CD4-positive, CD25-positive, alpha-beta regulatory T cell (primary cell): Measurements from ENCODE around the gene SV2C. TPM values are rescaled to one million over a fixed set of nuclear protein-coding genes. Genes with fewer than 3 reads are reported as not detected.
A peak's percentile ranks its signal among the peaks of the same experiment; 100 is the strongest.
"Not testable (repeated sequence)": the region's sequence is repeated elsewhere in the genome, so short reads cannot be mapped to it uniquely, and the experiment has no call there.

ENCODE experiments used
- ATAC-seq, 2 donors: fragments of 150-1000 bp; cut with Tn5 transposase; one replicate each; pipeline ENCODE4 v1.10.0; 2021; ENCODE audit warnings: low read depth in 2 of 2, moderate number of reproducible peaks in 2 of 2, moderate library complexity in 1 of 2
- DNase-seq, 3 donors: peaks; one replicate each; pipeline versions ENCODE4 v3.0.0 to v3.0.0-alpha.2; 2012 to 2022; ENCODE audit warnings: mixed read lengths in 1 of 3
- H3K27ac ChIP-seq: one replicate; pipeline ENCODE4 v1.7.0; 2013; ENCODE audit warnings: mild to moderate bottlenecking, low read length; ENCODE audit not compliant: insufficient read depth, poor library complexity, severe bottlenecking
- H3K27me3 ChIP-seq: one replicate; pipeline ENCODE4 v1.7.0; 2013; ENCODE audit warnings: low read length; ENCODE audit not compliant: control insufficient read depth, insufficient read depth
- H3K36me3 ChIP-seq: one replicate; pipeline ENCODE4 v1.7.0; 2013; ENCODE audit warnings: mild to moderate bottlenecking, low read length, moderate library complexity; ENCODE audit not compliant: control insufficient read depth, insufficient read depth
- H3K4me1 ChIP-seq: 2 replicates; pipeline ENCODE4 v1.7.0; 2013; ENCODE audit warnings: mild to moderate bottlenecking, low read length; ENCODE audit not compliant: insufficient read depth, control insufficient read depth, poor library complexity, severe bottlenecking
- H3K4me3 ChIP-seq: one replicate; pipeline ENCODE4 v1.7.0; 2013; ENCODE audit warnings: low read depth, mild to moderate bottlenecking, low read length, moderate library complexity
- H3K9me3 ChIP-seq, 2 experiments: 1 replicate in 1 of 2; 2 replicates in 1 of 2; pipeline ENCODE4 v1.7.0; 2013; ENCODE audit warnings: low read length in 2 of 2, mild to moderate bottlenecking in 1 of 2, moderate library complexity in 1 of 2; ENCODE audit not compliant: control insufficient read depth in 2 of 2
- H3K27ac Mint-ChIP-seq, 3 donors: one replicate each; pipeline ENCODE4 v1.8.0; 2020 to 2022; ENCODE audit warnings: mild to moderate bottlenecking in 3 of 3, mixed read lengths in 3 of 3, moderate library complexity in 2 of 3
- H3K27me3 Mint-ChIP-seq: one replicate; pipeline ENCODE4 v1.8.0; 2022; ENCODE audit warnings: mild to moderate bottlenecking, mixed read lengths
- H3K36me3 Mint-ChIP-seq: one replicate; pipeline ENCODE4 v1.8.0; 2020; ENCODE audit warnings: mixed read lengths
- H3K4me1 Mint-ChIP-seq, 4 donors: one replicate each; pipeline ENCODE4 v1.8.0; 2020 to 2022; ENCODE audit warnings: mixed read lengths in 4 of 4, mild to moderate bottlenecking in 1 of 4
- H3K4me3 Mint-ChIP-seq, 4 donors: one replicate each; pipeline ENCODE4 v1.8.0; 2020 to 2022; ENCODE audit warnings: mild to moderate bottlenecking in 4 of 4, mixed read lengths in 4 of 4, moderate library complexity in 3 of 4
- H3K9me3 Mint-ChIP-seq, 7 donors: one replicate each; pipeline ENCODE4 v1.8.0; 2020 to 2022; ENCODE audit warnings: mixed read lengths in 7 of 7, mild to moderate bottlenecking in 3 of 7, moderate library complexity in 2 of 7
- polyA plus RNA-seq, 4 donors: library from polyadenylated mRNA; unstranded; fragments of 300-500 nt; fragmentation: Illumina TruSeq; gene quantifications; one replicate each; pipeline ENCODE4 v1.2.3, GENCODE V29; 2021
- total RNA-seq: library from RNA; stranded (reverse); gene quantifications from one replicate; pipeline ENCODE4 v1.2.3, GENCODE V29; 2022

SV2C gene, protein sequence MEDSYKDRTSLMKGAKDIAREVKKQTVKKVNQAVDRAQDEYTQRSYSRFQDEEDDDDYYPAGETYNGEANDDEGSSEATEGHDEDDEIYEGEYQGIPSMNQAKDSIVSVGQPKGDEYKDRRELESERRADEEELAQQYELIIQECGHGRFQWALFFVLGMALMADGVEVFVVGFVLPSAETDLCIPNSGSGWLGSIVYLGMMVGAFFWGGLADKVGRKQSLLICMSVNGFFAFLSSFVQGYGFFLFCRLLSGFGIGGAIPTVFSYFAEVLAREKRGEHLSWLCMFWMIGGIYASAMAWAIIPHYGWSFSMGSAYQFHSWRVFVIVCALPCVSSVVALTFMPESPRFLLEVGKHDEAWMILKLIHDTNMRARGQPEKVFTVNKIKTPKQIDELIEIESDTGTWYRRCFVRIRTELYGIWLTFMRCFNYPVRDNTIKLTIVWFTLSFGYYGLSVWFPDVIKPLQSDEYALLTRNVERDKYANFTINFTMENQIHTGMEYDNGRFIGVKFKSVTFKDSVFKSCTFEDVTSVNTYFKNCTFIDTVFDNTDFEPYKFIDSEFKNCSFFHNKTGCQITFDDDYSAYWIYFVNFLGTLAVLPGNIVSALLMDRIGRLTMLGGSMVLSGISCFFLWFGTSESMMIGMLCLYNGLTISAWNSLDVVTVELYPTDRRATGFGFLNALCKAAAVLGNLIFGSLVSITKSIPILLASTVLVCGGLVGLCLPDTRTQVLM
- total RNA-seq (0.12 TPM), polyA plus RNA-seq (under 1 TPM in 1 of 4 donors, not detected in 3; 0.05 TPM)

DNA sequence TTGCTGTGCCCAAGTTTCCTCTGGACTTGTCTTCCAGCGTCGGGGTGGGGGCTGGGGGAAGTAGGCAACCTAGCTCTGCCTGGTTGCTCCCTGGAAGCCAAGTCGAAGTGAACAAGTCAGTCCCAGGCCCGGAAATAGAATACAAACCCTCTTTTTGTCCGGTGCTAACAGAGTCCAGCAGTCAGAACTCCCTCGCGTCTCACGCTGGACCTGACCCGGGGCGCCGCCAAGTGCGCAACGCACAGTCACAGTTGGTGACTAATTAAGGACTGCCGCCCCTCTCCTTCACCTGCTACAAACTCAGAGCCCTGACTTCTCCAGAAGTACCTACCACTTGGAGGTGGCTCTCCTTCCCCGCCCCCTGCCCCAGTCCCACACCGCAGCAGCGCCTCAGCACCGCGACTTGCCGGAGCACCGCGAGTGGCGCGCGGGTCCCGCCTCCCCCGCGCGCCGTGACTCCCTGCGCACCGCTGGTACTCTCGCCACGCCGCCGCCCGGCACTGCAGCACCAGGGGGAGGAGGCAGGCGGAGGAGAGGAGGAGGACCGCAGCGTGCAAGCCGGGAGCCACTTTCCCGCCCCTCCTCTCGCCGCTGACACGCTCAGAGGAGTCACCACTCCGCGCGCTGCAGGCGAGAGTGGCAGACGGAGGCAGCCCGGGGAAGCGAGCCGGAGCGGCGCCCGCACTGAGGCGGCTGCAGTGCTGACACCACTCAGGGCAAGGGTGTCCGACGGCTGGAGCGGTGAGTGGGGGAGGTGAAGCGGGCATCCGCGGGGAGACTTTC, at the start of gene SV2C:
TSS of gene SV2C (plus strand) at position 612 of the 783 bp plus-strand sequence. CDS start 48,368 bp downstream, outside the sequence.
- H3K36me3 Mint-ChIP-seq = no peaks in the 10 kb centered on the region
- H3K27ac ChIP-seq = no peak within 1 kb of the TSS
- peaks cover 40% of the 10 kb centered on the region for H3K27me3 ChIP-seq
- no peak within 1 kb of the TSS for H3K27ac Mint-ChIP-seq
- DNase-seq (peak in 1 of 3 donors; percentile 26), ATAC-seq (no peak)
- peaks cover 0 to 2% (median 0%) of the 10 kb centered on the region in 7 donors for H3K9me3 Mint-ChIP-seq
- H3K4me1 ChIP-seq = peaks cover 32% of the 10 kb centered on the region
- H3K36me3 ChIP-seq = no peaks in the 10 kb centered on the region
- no peak within 1 kb of the TSS for H3K4me3 ChIP-seq
- peaks cover 0 to 35% (median 17%) of the 10 kb centered on the region in 4 donors for H3K4me1 Mint-ChIP-seq
- peaks cover 74% of the 10 kb centered on the region for H3K27me3 Mint-ChIP-seq
- H3K4me3 Mint-ChIP-seq = peak within 1 kb of the TSS in 2 of 4 donors; percentile 75 to 80
- H3K9me3 ChIP-seq = no peaks in the 10 kb centered on the region

DNA sequence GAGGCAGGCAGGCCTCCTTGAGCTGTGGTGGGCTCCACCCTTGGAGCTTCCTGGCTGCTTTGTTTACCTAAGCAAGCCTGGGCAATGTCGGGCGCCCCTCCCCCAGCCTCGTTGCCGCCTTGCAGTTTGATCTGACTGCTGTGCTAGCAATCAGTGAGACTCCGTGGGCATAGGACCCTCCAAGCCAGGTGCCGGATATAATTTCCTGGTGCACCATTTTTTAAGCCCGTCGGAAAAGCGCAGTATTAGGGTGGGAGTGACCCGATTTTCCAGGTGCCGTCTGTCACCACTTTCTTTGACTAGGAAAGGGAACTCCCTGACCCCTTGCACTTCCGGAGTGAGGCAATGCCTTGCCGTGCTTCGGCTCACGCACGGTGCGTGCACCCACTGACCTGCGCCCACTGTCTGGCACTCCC, 45.4 kb upstream of the SV2C start:
- not testable (repeated sequence) for H3K36me3 Mint-ChIP-seq, H3K27ac ChIP-seq, H3K9me3 ChIP-seq, H3K4me1 Mint-ChIP-seq, ATAC-seq, H3K4me1 ChIP-seq, H3K36me3 ChIP-seq, H3K4me3 ChIP-seq
- DNase-seq = peak in 2 of 3 donors; percentile 5 to 65
- peaks cover 0 to 10% (median 4%) of the 10 kb centered on the region in 7 donors for H3K9me3 Mint-ChIP-seq
- peak overlapping the region in 1 of 4 donors; percentile 65 for H3K4me3 Mint-ChIP-seq
- H3K27ac Mint-ChIP-seq = peak overlapping the region in 1 of 3 donors; percentile 56
- H3K27me3 ChIP-seq = peaks cover 13% of the 10 kb centered on the region
- H3K27me3 Mint-ChIP-seq = peaks cover 43% of the 10 kb centered on the region

DNA sequence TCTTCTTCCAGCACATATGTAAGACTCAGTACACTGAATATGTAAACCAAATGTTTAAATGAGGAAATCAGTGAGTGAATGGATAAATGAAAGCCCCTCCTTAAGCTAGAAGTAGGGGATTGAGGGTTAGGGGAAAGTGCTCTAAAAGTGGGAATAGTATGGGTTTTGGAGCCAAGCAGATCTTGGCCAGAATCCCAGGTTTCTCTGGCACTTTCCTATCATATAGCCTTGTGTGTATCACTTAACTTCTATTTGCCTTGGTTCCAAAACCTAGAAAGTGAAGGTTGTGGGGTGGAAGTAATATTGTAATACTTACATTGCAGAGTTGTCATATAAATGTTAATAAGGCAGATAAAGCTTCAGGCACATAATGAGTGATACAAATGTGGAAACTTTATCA, 45.0 kb upstream of the SV2C start:
- Histone ChIP-seq H3K9me3 (no peaks in the 10 kb centered on the region), H3K4me1 (no peaks in the 10 kb centered on the region), H3K27me3 (peaks cover 13% of the 10 kb centered on the region), H3K36me3 (no peaks in the 10 kb centered on the region), H3K4me3 (no peak overlapping the region), H3K27ac (no peak overlapping the region)
- peaks cover 44% of the 10 kb centered on the region for H3K27me3 Mint-ChIP-seq
- no peaks in the 10 kb centered on the region for H3K36me3 Mint-ChIP-seq
- peak overlapping the region in 1 of 3 donors; percentile 56 for H3K27ac Mint-ChIP-seq
- H3K9me3 Mint-ChIP-seq = peaks cover 0 to 10% (median 4%) of the 10 kb centered on the region in 7 donors
- peaks cover 0 to 7% (median 6%) of the 10 kb centered on the region in 4 donors for H3K4me1 Mint-ChIP-seq
- ATAC-seq (no peak), DNase-seq (no peak)
- H3K4me3 Mint-ChIP-seq = peak overlapping the region in 1 of 4 donors; percentile 65

DNA sequence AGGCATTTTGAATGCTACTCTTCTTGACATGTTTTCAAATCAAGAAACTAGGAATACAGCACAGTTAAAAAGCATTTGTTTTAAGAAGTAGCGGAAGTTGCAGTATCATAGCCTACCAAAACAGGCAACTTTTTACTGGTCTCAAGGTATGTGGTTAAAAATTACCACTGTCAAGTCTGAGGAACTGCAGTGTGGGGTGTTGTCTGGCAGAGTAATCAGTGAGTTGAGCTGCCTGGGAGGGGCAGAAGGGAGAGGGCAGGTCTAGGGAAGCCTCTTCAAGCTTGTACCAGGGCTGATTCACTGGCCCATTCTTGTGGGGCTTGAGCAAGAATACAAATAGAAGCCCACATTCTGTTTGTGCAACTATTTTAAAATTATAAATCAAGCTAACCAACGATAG, 42.4 kb upstream of the SV2C start:
- Histone ChIP-seq H3K4me1 (no peaks in the 10 kb centered on the region), H3K4me3 (no peak overlapping the region), H3K27ac (no peak overlapping the region), H3K36me3 (no peaks in the 10 kb centered on the region), H3K27me3 (peaks cover 13% of the 10 kb centered on the region), H3K9me3 (no peaks in the 10 kb centered on the region)
- Mint-ChIP-seq H3K27ac (no peak overlapping the region), H3K27me3 (peaks cover 52% of the 10 kb centered on the region), H3K4me1 (peaks cover 0 to 7% (median 6%) of the 10 kb centered on the region in 4 donors), H3K36me3 (no peaks in the 10 kb centered on the region), H3K4me3 (no peak overlapping the region), H3K9me3 (peaks cover 0 to 6% (median 2%) of the 10 kb centered on the region in 7 donors)
- ATAC-seq (no peak), DNase-seq (peak in 1 of 3 donors; percentile 12)

DNA sequence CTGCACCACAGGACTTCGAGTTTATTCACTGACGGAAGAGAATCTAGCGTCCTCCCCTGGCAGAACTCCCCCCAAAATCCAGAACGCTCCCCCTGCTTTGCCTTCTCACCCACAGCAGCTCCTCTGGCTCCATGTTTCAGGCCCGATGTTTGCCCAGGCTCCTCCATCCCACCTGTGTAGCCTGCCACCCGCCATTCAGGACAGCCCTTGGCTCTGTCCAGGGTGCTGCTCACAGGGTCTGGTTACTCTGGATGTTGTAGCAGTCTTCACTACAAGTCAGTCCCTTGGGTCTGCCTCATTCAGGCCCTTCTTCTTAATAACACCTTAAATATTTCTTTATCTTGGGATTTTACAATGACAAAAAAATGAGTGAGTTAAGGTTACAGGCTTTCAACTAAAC, 41.3 kb upstream of the SV2C start:
- no peak for ATAC-seq
- Mint-ChIP-seq H3K27ac (peak overlapping the region in 1 of 3 donors; percentile 90), H3K36me3 (no peaks in the 10 kb centered on the region), H3K9me3 (peaks cover 0 to 6% (median under 1%) of the 10 kb centered on the region in 7 donors), H3K27me3 (peaks cover 60% of the 10 kb centered on the region), H3K4me1 (peaks cover 0 to 7% (median 6%) of the 10 kb centered on the region in 4 donors), H3K4me3 (no peak overlapping the region)
- DNase-seq = no peak
- H3K36me3 ChIP-seq = no peaks in the 10 kb centered on the region
- H3K4me1 ChIP-seq = no peaks in the 10 kb centered on the region
- H3K4me3 ChIP-seq = no peak overlapping the region
- peaks cover 15% of the 10 kb centered on the region for H3K27me3 ChIP-seq
- H3K27ac ChIP-seq = no peak overlapping the region
- no peaks in the 10 kb centered on the region for H3K9me3 ChIP-seq

DNA sequence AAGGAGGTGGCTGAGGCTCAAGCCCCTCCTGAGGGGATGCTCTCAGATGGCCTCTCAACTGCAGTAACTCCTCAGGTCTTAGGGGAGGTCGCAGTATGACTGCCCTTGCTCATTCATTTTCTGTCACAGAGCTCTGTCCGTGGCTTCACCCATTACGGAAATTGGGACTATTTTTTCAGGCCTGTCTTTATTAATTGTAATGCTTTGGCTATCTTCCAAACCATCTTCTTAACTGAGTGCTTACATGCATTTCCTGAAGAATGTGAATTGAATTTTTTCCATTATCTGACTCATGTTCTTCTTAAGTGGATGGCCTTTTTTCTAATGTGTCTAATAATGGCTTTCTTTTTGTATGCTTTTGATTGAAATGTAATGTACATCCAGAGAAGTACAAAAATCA, 36.4 kb upstream of the SV2C start:
- Histone ChIP-seq H3K36me3 (no peaks in the 10 kb centered on the region), H3K4me1 (no peaks in the 10 kb centered on the region), H3K4me3 (no peak overlapping the region), H3K27ac (no peak overlapping the region), H3K27me3 (peaks cover 8% of the 10 kb centered on the region), H3K9me3 (no peaks in the 10 kb centered on the region)
- peaks cover 45% of the 10 kb centered on the region for H3K27me3 Mint-ChIP-seq
- ATAC-seq (no peak), DNase-seq (no peak)
- H3K4me3 Mint-ChIP-seq = no peak overlapping the region
- no peaks in the 10 kb centered on the region for H3K36me3 Mint-ChIP-seq
- H3K27ac Mint-ChIP-seq = no peak overlapping the region
- no peaks in the 10 kb centered on the region for H3K4me1 Mint-ChIP-seq
- H3K9me3 Mint-ChIP-seq = peaks cover 0 to 5% (median 0%) of the 10 kb centered on the region in 7 donors

DNA sequence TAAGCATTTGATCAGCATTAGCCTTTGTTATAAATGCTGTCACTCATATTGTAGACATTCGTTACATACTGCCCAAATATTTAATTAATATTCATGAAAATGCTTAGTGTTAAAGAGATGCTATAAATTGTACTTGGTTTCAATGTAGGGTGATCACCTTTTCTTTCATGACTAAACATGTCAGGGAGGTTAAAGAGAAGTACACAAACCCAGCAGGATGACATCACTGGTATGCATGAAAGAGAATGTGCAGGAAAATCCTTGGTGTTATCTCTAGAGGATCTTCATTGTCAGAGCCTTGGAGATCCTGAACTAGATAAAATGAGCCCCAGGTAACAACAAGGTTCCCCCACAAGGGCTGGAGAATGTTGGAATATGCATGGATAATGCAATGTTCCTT, 33.0 kb upstream of the SV2C start:
- no peak overlapping the region for H3K27ac Mint-ChIP-seq
- peaks cover 0 to 4% (median 0%) of the 10 kb centered on the region in 7 donors for H3K9me3 Mint-ChIP-seq
- Histone ChIP-seq H3K4me3 (no peak overlapping the region), H3K4me1 (no peaks in the 10 kb centered on the region), H3K27ac (no peak overlapping the region), H3K9me3 (no peaks in the 10 kb centered on the region), H3K36me3 (no peaks in the 10 kb centered on the region), H3K27me3 (peaks cover 8% of the 10 kb centered on the region)
- DNase-seq (no peak), ATAC-seq (no peak)
- H3K4me3 Mint-ChIP-seq = no peak overlapping the region
- H3K4me1 Mint-ChIP-seq = no peaks in the 10 kb centered on the region
- no peaks in the 10 kb centered on the region for H3K36me3 Mint-ChIP-seq
- peaks cover 29% of the 10 kb centered on the region for H3K27me3 Mint-ChIP-seq
